Fibroblast of skin of scalp (primary cell): ENCODE results near the gene GNB1L.

Source experiments
- DNase-seq: peaks from one replicate; pipeline ENCODE4 v3.0.0-alpha.2; 2013

Gene GNB1L

GRCh38 chr22:19759427-19760057 lies 95.1 kb downstream of the GNB1L start:
- no peak for DNase-seq

- DNase-seq = no peak
Measured at GRCh38 chr22:19758896-19759426, 95.7 kb downstream of the GNB1L start.

- DNase-seq = no peak
Measured at GRCh38 chr22:19757985-19758895, 96.4 kb downstream of the GNB1L start.

GRCh38 chr22:19757140-19757984 lies 97.3 kb downstream of the GNB1L start:
- no peak for DNase-seq

GRCh38 chr22:19756288-19757128 lies 98.2 kb downstream of the GNB1L start:
- DNase-seq = no peak

GRCh38 chr22:19755722-19756287 lies 98.9 kb downstream of the GNB1L start:
- DNase-seq = no peak

- no peak for DNase-seq
Measured at GRCh38 chr22:19755145-19755710, 99.4 kb downstream of the GNB1L start.

GRCh38 chr22:19754701-19755144 lies 100.0 kb downstream of the GNB1L start:
- DNase-seq = no peak

GRCh38 chr22:19753996-19754700 lies 100.5 kb downstream of the GNB1L start:
- DNase-seq = no peak

- no peak for DNase-seq
Measured at GRCh38 chr22:19753090-19753842, 101.4 kb downstream of the GNB1L start.

GRCh38 chr22:19751497-19752245 lies 103.0 kb downstream of the GNB1L start:
- no peak for DNase-seq

- peak; percentile 45 for DNase-seq
Measured at GRCh38 chr22:19750507-19751490, 103.9 kb downstream of the GNB1L start.

- DNase-seq = no peak
Measured at GRCh38 chr22:19749876-19750275, 104.8 kb downstream of the GNB1L start.

GRCh38 chr22:19748991-19749664 lies 105.5 kb downstream of the GNB1L start:
- no peak for DNase-seq

GRCh38 chr22:19748139-19748538 lies 106.5 kb downstream of the GNB1L start:
- no peak for DNase-seq

GRCh38 chr22:19747551-19747950 lies 107.1 kb downstream of the GNB1L start:
- DNase-seq = no peak

- DNase-seq = no peak
Measured at GRCh38 chr22:19746726-19747125, 107.9 kb downstream of the GNB1L start.
